Measurements from ENCODE around the gene COL4A6.

GRCh38 chrX:108171671-108172070, 266.6 kb downstream of the COL4A6 start:
- TF ChIP-seq POLR2AphosphoS5 (IDR thresholded peaks at IDR 0.05) (no peak), RAD21 (conservative IDR thresholded peaks at IDR 0.05) (no peak), CTCF (IDR thresholded peaks at IDR 0.05; ENCODE audit: poor library complexity, severe bottlenecking) (no peak), REST (IDR thresholded peaks at IDR 0.05; ENCODE audit: borderline replicate concordance) (no peak), MXI1 (conservative IDR thresholded peaks at IDR 0.05; ENCODE audit: poor library complexity, severe bottlenecking) (no peak), TAF1 (IDR thresholded peaks at IDR 0.05; ENCODE audit: low read depth) (no peak), EZH2 (IDR thresholded peaks at IDR 0.05; ENCODE audit: borderline replicate concordance, insufficient read depth, low read length, poor library complexity, severe bottlenecking) (no peak), EP300 (conservative IDR thresholded peaks at IDR 0.05; ENCODE audit: poor library complexity, severe bottlenecking) (no peak), SMC3 (conservative IDR thresholded peaks at IDR 0.05; ENCODE audit: poor library complexity) (no peak)

Measured in neural cell (in vitro differentiated cells).